Activated CD4-positive, alpha-beta T cell treated with anti-CD3 and anti-CD28 coated beads for 1 hour (primary cell): ENCODE data around the gene PIGH.
"Not testable (repeated sequence)": the region's sequence is repeated elsewhere in the genome, so short reads cannot be mapped to it uniquely, and the experiment has no call there.

Experiments used
- DNase-seq: peaks from one replicate; pipeline ENCODE4 v3.0.0-alpha.2; 2020

The PIGH gene

GRCh38 chr14:67544590-67544989 lies 55.5 kb downstream of the PIGH start:
- no peak for DNase-seq

GRCh38 chr14:67542620-67543019 lies 57.4 kb downstream of the PIGH start:
- DNase-seq = not testable (repeated sequence)

GRCh38 chr14:67541448-67542387 lies 58.4 kb downstream of the PIGH start:
- DNase-seq = no peak
